SJCRH30 (cell line): ENCODE data around the gene HAPLN1. TPM values are rescaled to one million over a fixed set of nuclear protein-coding genes. Genes with fewer than 3 reads are reported as not detected.

Experiments
- DNase-seq, 2 experiments: peaks; one replicate each; pipeline ENCODE4 v3.0.0-alpha.2; 2015 to 2020
- H3K27ac ChIP-seq: fragments of 250-450 bp; sonication (Bioruptor Pico); 2 replicates; pipeline ENCODE4 v1.5.1; 2020; ENCODE audit warnings: mild to moderate bottlenecking, moderate library complexity
- H3K27me3 ChIP-seq: fragments of 250-450 bp; sonication (Bioruptor Pico); 2 replicates; pipeline ENCODE4 v1.5.1; 2020; ENCODE audit warnings: mild to moderate bottlenecking, moderate library complexity
- H3K36me3 ChIP-seq: fragments of 250-450 bp; sonication (Bioruptor Pico); 2 replicates; pipeline ENCODE4 v1.5.1; 2020; ENCODE audit warnings: mild to moderate bottlenecking, moderate library complexity
- H3K4me1 ChIP-seq: fragments of 250-450 bp; sonication (Bioruptor Pico); 2 replicates; pipeline ENCODE4 v1.5.1; 2020; ENCODE audit warnings: mild to moderate bottlenecking, moderate library complexity
- H3K4me3 ChIP-seq: fragments of 250-450 bp; sonication (Bioruptor Pico); 2 replicates; pipeline ENCODE4 v1.5.1; 2020; ENCODE audit warnings: mild to moderate bottlenecking, moderate library complexity
- H3K9me3 ChIP-seq: fragments of 250-450 bp; sonication (Bioruptor Pico); replicated peaks from 2 replicates; pipeline ENCODE4 v1.5.1; 2020; ENCODE audit warnings: mild to moderate bottlenecking, moderate library complexity
- total RNA-seq: library from RNA; depleted of rRNA; stranded (reverse); fragments of >200 nt; shearing (Covaris generic); gene quantifications from 2 replicates; pipeline ENCODE4 v1.2.3, GENCODE V29; 2014

The HAPLN1 gene
- total RNA-seq, 1 experiment from 2014 or later = 1.6 TPM

DNA sequence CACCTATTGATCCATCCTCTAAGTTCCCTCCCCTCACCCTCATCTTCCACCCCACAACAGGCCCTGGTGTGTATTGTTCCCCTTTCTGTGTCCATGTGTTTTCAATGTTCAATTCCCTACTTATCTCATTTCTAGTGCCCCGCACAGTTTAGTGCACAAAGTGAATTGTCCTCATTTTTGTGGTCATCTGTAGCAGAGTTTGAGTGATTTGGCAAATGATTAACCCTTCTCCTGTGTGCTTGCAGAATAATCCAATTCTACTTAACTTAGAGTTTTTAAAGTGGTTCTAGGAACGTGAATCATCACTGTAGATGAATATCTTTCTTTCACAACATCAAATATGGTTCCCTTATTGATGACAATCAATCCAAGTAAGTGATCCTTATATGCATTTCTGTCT, 6.3 kb upstream of the HAPLN1 start:
- Histone ChIP-seq H3K27ac (no peak overlapping the region), H3K4me1 (peaks cover 15% of the 10 kb centered on the region), H3K36me3 (no peaks in the 10 kb centered on the region), H3K27me3 (no peaks in the 10 kb centered on the region; the same call in 1 of the 2 replicates), H3K4me3 (no peak overlapping the region), H3K9me3 (no peaks in the 10 kb centered on the region)
- no peak for DNase-seq

DNA sequence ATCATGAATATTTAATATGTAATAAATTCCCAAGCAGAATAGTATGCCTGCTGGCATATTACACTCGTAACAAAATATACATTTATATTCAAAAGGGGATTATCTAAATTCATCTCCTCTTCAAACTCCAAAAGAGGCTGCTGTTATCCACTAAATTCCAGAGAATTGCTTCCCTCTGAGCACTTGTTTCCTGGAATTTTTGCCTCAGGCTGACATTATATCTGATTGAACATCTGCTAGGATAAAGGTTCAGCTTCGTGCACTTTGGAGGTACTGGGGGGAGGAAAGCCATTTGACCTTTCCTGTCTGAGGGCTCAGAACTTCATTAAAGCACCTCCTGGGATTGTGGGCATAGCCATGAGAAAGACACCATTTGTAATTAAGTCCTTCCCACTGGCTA, 4.3 kb upstream of the HAPLN1 start:
- peak; percentile 45 to 74 for DNase-seq
- Histone ChIP-seq H3K4me1 (peaks cover 15% of the 10 kb centered on the region), H3K27me3 (no peaks in the 10 kb centered on the region; the same call in 1 of the 2 replicates), H3K9me3 (no peaks in the 10 kb centered on the region), H3K4me3 (no peak overlapping the region), H3K27ac (no peak overlapping the region), H3K36me3 (no peaks in the 10 kb centered on the region)

DNA sequence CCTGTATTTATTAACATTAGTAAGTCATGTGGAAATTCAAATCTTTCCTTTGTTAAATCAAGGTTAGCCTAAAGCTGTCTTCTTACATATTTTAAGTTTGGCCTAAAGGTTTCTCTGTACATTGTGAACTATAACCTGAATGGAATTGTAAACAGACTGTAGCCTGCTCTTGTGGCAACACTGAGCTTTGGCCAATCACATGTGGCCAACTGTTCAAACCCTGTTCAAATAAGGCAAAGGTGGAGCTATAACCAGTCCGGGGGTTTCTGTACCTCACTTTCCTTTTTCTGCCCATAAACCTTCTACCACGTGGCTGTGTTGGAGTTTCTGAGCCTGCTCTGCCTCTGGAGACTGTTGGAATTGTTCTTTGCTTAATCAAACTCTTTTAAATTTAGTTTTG, 3.3 kb upstream of the HAPLN1 start:
- Histone ChIP-seq H3K36me3 (no peaks in the 10 kb centered on the region), H3K4me3 (no peak overlapping the region), H3K4me1 (peaks cover 15% of the 10 kb centered on the region), H3K27me3 (no peaks in the 10 kb centered on the region; the same call in 1 of the 2 replicates), H3K9me3 (no peaks in the 10 kb centered on the region), H3K27ac (no peak overlapping the region)
- DNase-seq = peak in 1 of 2 experiments; percentile 17

DNA sequence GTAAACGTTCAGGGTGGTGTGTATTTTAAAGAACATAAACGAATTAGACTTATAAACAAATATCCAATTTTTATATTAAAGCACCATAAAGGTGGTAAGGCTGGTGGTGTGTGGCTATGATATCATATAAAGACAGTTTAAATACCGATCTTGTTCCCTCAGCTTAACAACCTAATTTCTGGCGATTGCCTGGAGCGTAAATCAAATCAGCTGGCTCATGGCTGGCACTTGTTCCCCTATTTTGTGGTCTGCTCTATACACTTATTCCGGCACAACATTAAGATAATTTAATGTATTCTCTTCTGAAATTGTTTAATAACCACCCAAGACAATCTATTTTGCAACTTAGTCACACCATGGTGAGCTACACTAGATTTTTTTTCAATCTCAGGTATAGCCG, 2.4 kb upstream of the HAPLN1 start:
- Histone ChIP-seq H3K27ac (no peak overlapping the region; the same call in 1 of the 2 replicates), H3K4me1 (peaks cover 18% of the 10 kb centered on the region), H3K4me3 (peak overlapping the region; percentile 73), H3K9me3 (no peaks in the 10 kb centered on the region), H3K27me3 (no peaks in the 10 kb centered on the region; the same call in 1 of the 2 replicates), H3K36me3 (no peaks in the 10 kb centered on the region)
- DNase-seq = no peak

DNA sequence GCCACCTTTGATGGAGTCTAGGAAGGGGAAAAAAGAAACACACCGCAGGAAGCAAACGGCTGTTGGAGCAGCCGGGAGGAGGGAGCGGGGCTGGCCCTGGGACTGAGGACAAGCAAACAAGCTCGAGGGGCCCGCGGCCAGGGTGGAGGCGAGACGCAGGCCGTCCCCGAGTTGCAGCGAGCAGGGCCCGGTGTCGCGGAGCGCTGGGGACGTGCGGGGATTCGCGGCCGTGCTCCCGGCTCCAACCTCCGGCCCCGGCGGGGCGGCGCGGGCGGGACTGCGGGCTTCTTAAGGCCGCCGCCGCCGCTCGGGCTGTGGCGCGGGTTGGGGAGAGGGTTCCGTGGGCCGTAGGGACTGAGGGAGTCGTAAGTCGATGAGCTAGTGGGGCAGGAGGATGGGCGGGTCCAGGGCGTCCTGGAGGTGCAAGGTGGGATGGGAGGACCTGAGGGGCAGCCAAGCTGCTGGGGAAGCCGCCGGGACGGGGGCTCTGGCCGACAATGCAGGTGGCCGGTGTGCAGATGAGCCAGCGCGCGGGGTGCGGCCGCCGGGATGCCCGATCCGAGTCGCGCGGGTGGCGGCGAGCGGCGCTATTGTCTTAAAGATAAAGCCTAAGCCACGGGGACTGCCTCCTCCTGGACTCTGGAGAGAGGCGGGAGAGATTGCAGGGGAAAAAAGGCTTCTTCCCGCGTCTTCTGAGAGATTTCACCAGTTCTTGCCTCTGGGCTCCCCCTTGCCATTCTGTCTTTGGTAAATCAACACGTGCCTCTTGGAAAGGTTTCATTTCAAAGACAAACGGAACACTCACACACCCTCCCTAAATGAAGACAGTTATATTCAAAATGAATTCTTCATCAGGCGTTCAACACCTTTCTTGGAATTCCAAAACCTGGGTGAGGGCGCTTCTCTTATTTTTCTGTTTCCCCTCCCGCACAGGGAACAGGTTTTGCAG, 1.6 kb upstream of the HAPLN1 start:
- DNase-seq = peak; percentile 76 to 77
- Histone ChIP-seq H3K27ac (peak overlapping the region; percentile 56), H3K9me3 (no peaks in the 10 kb centered on the region), H3K4me3 (peak overlapping the region; percentile 73), H3K36me3 (no peaks in the 10 kb centered on the region), H3K4me1 (peaks cover 18% of the 10 kb centered on the region), H3K27me3 (no peaks in the 10 kb centered on the region; the same call in 1 of the 2 replicates)

DNA sequence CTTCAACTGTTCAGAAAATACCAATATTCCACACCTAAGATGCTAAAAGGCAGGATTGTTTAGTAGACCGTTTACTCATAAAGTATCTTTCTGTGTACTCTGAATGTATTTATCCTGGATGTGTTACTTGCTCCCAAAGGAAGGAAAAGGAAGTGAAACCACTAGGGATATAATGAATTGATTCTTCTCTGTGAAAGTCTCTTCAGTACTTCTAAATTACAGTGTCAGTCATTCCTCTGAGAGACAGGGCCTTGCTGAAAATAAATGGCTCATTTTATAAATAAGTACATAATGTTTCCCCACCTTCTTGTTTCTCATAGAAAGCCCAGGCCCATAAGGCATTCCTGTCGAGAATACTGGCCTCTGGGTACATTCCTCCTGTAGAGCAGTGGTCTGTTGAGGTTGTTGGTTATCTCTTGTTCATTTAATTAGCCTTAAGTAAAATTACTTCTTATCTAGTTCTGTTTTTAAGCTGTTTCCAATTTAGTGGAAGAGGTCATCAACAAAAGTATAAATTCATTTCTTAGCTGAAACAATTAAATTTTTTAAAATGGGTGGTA, 1.6 kb downstream of the HAPLN1 start:
- no peaks in the 10 kb centered on the region for H3K36me3 ChIP-seq
- no peak overlapping the region for H3K27ac ChIP-seq
- DNase-seq = no peak
- H3K4me1 ChIP-seq = peaks cover 3% of the 10 kb centered on the region; the same call in 1 of the 2 replicates
- no peaks in the 10 kb centered on the region for H3K9me3 ChIP-seq
- H3K27me3 ChIP-seq = no peaks in the 10 kb centered on the region; the same call in 1 of the 2 replicates
- no peak overlapping the region for H3K4me3 ChIP-seq

DNA sequence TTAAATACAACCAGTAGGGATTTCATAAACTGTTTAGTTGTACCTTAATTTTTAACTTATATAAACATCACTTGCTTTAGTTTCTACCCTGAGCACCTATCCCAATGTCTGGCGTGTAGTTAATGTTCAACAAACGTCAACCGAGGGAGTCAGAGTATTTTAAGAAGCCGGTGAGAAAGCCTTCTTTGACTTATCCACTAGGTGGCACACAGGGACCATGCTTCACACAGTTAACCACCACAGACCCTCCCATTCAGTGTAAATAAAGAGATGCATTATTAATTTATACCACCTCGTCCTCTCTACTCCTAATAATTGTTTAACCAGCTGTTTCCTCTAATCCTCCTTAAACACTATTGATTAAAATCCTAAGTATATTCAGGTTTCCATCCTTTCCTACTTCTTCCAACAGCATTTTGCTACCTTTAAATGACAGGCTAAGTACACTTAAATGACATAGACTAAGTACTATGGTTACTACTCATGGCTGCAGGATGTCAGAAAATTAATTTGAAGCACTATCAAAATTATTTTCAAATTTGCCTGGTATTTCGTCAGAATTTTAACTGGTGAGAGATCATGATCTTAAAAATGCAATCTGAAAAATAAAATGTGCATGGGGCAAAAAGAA, 2.3 kb downstream of the HAPLN1 start:
- Histone ChIP-seq H3K27me3 (no peaks in the 10 kb centered on the region; the same call in 1 of the 2 replicates), H3K4me1 (peaks cover 3% of the 10 kb centered on the region; the same call in 1 of the 2 replicates), H3K9me3 (no peaks in the 10 kb centered on the region), H3K27ac (no peak overlapping the region), H3K36me3 (no peaks in the 10 kb centered on the region), H3K4me3 (no peak overlapping the region)
- peak; percentile 60 to 84 for DNase-seq

DNA sequence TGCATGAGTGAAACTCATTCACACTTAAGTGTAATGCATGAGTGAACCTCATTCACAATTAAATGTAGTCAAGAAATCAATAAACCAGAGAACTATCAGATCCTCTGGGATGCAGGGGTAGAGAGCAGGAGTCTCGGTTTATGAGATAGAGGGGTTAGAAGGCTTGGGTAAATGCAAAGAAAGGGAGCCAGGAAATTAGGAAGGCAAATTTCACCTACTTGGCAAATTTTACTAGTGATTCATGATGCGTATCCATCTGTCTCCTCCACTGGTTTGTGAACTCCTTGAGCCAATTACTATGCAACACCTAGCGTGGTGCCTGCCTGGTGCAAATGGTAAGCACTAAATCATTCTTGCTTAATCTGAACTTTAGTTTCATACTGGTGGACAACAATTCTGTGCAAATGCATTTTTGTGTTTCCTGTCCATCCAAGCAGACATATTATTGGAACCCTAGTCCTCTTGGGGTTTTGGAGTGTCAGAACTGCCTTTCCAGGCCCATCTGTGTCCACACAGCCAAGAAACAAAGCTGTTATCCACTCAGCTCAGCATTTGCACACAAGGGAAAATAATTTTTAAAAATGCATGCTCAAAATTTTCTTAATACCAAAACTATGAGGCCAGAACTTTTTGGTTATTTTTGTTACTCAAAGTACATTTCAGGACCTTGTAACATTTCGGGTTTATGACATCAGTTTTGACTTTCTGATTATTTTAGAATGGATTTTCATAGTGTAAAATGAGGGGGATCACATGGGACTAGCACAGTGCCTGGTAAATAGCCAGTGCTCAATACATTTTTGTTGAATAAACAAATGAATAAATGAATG, 5.2 kb downstream of the HAPLN1 start:
- Histone ChIP-seq H3K4me1 (peaks cover 3% of the 10 kb centered on the region; the same call in 1 of the 2 replicates), H3K27me3 (no peaks in the 10 kb centered on the region), H3K36me3 (no peaks in the 10 kb centered on the region), H3K4me3 (no peak overlapping the region), H3K27ac (no peak overlapping the region), H3K9me3 (no peaks in the 10 kb centered on the region)
- DNase-seq = no peak

DNA sequence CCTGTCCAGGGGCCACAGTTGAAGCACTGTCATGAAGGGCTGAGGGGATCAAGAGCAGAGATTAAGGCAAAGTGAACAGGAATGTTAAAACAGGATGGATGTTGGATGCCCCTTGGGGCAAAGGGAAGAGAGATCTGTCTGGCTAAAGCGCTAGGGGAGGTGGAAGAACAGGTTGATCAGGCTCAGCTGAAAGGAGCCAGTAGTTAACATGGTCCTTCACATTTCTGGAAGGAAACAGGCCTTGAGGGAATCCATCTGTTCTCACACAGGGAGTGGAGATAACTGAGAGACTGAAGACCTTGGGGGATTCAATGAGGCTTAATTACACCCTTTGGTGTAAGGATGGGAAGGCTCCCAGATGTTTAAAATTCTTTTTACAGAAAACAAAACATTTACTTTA, 5.8 kb downstream of the HAPLN1 start:
- no peak overlapping the region for H3K27ac ChIP-seq
- H3K4me3 ChIP-seq = no peak overlapping the region
- no peaks in the 10 kb centered on the region for H3K9me3 ChIP-seq
- no peak for DNase-seq
- no peaks in the 10 kb centered on the region for H3K27me3 ChIP-seq
- peaks cover 3% of the 10 kb centered on the region; the same call in 1 of the 2 replicates for H3K4me1 ChIP-seq
- H3K36me3 ChIP-seq = no peaks in the 10 kb centered on the region

DNA sequence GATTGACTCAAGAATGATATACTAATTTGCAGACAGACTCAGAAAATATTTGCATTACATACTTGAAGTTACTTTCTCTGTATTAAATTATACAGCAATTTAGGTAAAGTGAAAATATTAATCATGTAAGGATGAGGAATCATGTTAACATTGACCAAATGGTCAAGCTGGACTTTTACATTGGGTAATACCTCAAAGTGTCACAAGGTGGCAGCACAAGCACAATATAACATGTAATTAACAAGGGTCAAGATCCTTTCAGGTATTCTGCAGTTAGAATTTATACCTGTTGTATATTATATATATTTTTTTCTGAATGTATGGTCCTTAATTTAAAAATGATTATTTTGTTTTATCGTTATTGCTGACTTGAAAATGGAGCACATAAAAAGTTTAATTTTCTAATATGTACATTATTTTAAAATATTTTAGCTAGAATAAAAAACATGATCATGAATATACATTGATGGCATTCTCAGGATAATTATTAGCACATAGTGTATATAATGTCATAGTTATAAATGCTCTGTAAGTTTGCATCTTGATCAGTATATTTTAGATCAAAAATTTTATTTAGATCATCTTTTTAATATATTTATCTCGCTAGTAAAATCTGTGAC, 8.6 kb downstream of the HAPLN1 start:
- Histone ChIP-seq H3K9me3 (no peaks in the 10 kb centered on the region), H3K4me3 (no peak overlapping the region)
- DNase-seq = peak; percentile 36 to 78

DNA sequence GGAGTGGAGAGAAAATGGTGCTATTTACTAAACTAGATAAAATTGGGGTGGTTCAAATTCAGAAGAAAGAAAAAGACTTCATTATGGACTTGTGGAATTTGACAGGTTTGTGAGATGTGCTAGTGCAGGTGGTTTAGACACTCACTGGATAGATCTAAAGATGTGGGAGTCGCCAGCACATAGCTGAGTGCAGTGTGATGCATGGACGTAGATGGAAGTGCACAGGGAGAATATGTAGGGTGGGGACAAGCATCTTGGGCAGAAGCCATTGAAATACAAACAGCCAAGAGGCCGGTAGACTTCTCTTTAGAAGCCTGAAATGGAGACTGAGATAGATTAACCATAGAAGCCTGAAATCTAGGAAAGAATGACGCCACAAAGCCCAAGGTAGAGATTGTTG, 10.7 kb downstream of the HAPLN1 start:
- Histone ChIP-seq H3K36me3 (no peaks in the 10 kb centered on the region), H3K9me3 (no peaks in the 10 kb centered on the region)

More for the DNA sequence above, 8.6 kb downstream of the HAPLN1 start:
- Histone ChIP-seq H3K36me3 (no peaks in the 10 kb centered on the region), H3K27me3 (no peaks in the 10 kb centered on the region), H3K27ac (no peak overlapping the region), H3K4me1 (no peaks in the 10 kb centered on the region)

DNA sequence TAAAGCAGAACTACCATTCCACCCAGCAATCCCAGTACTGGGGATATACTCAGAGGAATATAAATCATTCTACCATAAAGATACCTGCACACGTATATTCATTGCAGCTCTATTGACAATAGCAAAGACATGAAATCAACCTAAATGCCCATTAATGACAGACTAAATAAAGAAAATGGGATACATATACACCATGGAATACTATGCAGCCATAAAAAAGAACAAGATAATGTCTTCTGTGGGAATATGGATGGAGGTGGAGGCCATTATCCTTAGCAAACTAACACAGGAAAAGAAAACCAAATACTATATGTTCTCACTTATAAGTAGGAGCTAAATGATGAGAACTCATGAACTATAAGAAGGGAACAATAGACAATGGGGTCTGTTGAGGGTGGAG, 12.5 kb downstream of the HAPLN1 start:
- Histone ChIP-seq H3K4me3 (no peak overlapping the region), H3K36me3 (no peaks in the 10 kb centered on the region), H3K9me3 (no peaks in the 10 kb centered on the region), H3K27me3 (no peaks in the 10 kb centered on the region), H3K27ac (no peak overlapping the region), H3K4me1 (no peaks in the 10 kb centered on the region)
- DNase-seq = no peak

More for the DNA sequence above, 10.7 kb downstream of the HAPLN1 start:
- no peak overlapping the region for H3K4me3 ChIP-seq
- DNase-seq = no peak
- H3K27ac ChIP-seq = no peak overlapping the region
- no peaks in the 10 kb centered on the region for H3K27me3 ChIP-seq
- H3K4me1 ChIP-seq = no peaks in the 10 kb centered on the region

DNA sequence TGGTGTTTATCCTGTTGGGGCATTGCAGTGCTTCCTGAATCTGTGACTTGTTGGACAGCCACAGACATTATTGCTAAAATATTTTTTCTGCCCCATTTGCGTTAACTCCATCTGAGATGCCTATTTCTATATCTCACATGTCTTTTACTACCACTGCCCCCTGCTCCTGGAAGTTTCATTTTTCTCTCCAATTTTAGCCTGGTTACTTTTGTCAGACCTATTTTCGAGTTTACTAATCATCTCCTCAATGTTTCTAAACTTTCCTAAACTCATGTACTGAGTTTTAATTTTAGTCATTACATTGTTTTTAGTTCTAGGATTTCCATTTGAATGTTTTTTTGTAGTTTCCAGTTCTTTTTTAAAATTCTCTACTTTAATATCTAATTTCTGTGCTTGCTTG, 17.6 kb downstream of the HAPLN1 start:
- H3K27ac ChIP-seq = no peak overlapping the region
- no peaks in the 10 kb centered on the region for H3K9me3 ChIP-seq
- no peaks in the 10 kb centered on the region for H3K4me1 ChIP-seq
- no peak overlapping the region for H3K4me3 ChIP-seq
- DNase-seq = no peak
- H3K36me3 ChIP-seq = no peaks in the 10 kb centered on the region
- no peaks in the 10 kb centered on the region for H3K27me3 ChIP-seq

DNA sequence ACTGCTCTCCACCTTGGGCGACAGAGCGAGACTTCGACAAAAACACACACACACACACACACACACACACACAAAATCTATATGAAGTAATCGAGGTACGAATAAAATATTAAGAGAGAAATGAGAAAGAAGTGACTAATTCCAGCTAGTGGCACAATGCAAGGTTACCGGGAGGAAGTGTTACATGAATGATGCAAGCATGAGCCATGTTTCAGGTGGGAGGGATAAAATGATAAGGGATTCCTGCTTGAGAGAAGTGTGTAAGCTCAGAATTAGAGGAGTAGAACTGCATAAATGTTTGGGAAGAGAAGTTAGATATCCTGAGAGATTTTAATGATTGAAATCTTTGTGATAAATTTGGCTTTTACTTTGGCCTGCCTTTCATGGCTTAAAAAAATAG, 18.8 kb downstream of the HAPLN1 start:
- no peaks in the 10 kb centered on the region for H3K27me3 ChIP-seq
- DNase-seq = no peak
- H3K4me1 ChIP-seq = no peaks in the 10 kb centered on the region

More for the DNA sequence above, 18.8 kb downstream of the HAPLN1 start:
- Histone ChIP-seq H3K36me3 (no peaks in the 10 kb centered on the region), H3K4me3 (no peak overlapping the region), H3K27ac (no peak overlapping the region), H3K9me3 (no peaks in the 10 kb centered on the region)
